ENCODE results near the gene PGLYRP3. TPM values are rescaled to one million over a fixed set of nuclear protein-coding genes. Genes with fewer than 3 reads are reported as not detected.
A peak's percentile ranks its signal among the peaks of the same experiment; 100 is the strongest.

The PGLYRP3 gene
- total RNA-seq, 1 donor from 2014 or later, result not detected

- Mint-ChIP-seq H3K27ac (peak within 1 kb of the TSS; percentile 26), H3K4me1 (ENCODE audit: low read depth) (peaks cover 27% of the 10 kb centered on the region), H3K27me3 (ENCODE audit: insufficient read depth) (peaks cover 54% of the 10 kb centered on the region), H3K9me3 (no peaks in the 10 kb centered on the region), H3K4me3 (peak within 1 kb of the TSS; percentile 15), H3K36me3 (ENCODE audit: low read depth) (peaks cover 3% of the 10 kb centered on the region)
- DNase-seq (ENCODE audit: low spot score), result no peak
- intact Hi-C loops (cut with micrococcal nuclease), result no loop called here
Measured at GRCh38 chr1:153259387-153259786, 53.4 kb downstream of the PGLYRP3 start, which contains the start of gene LORICRIN. Gene LORICRIN (plus strand): TSS chr1:153259687. CDS start chr1:153260950, 1,263 bp downstream.

- Mint-ChIP-seq H3K4me3 (no peak overlapping the region), H3K4me1 (ENCODE audit: low read depth) (peaks cover 6% of the 10 kb centered on the region), H3K9me3 (no peaks in the 10 kb centered on the region), H3K27me3 (ENCODE audit: insufficient read depth) (peaks cover 12% of the 10 kb centered on the region), H3K27ac (no peak overlapping the region), H3K36me3 (ENCODE audit: low read depth) (no peaks in the 10 kb centered on the region)
- DNase-seq (ENCODE audit: low spot score), result no peak
- intact Hi-C loops (cut with micrococcal nuclease), result no loop called here
Measured at GRCh38 chr1:153253693-153254092, 59.1 kb downstream of the PGLYRP3 start.

- DNase-seq (ENCODE audit: low spot score), result no peak
- Mint-ChIP-seq H3K27me3 (ENCODE audit: insufficient read depth) (peaks cover 9% of the 10 kb centered on the region), H3K27ac (no peak overlapping the region), H3K36me3 (ENCODE audit: low read depth) (no peaks in the 10 kb centered on the region), H3K9me3 (no peaks in the 10 kb centered on the region), H3K4me1 (ENCODE audit: low read depth) (peaks cover 6% of the 10 kb centered on the region), H3K4me3 (no peak overlapping the region)
- intact Hi-C loops (cut with micrococcal nuclease), result no loop called here
Measured at GRCh38 chr1:153253076-153253475, 59.7 kb downstream of the PGLYRP3 start.

GRCh38 chr1:153251988-153252387 is 60.8 kb downstream of the PGLYRP3 start:
- intact Hi-C loops (cut with micrococcal nuclease), result no loop called here
- peaks cover 6% of the 10 kb centered on the region for H3K4me1 Mint-ChIP-seq (ENCODE audit: low read depth)

GRCh38 chr1:153251562-153251961 is 61.2 kb downstream of the PGLYRP3 start:
- intact Hi-C loops (cut with micrococcal nuclease), result no loop called here
- peaks cover 6% of the 10 kb centered on the region for H3K4me1 Mint-ChIP-seq (ENCODE audit: low read depth)
- H3K9me3 Mint-ChIP-seq, result no peaks in the 10 kb centered on the region
- no peak overlapping the region for H3K4me3 Mint-ChIP-seq
- peaks cover 13% of the 10 kb centered on the region for H3K27me3 Mint-ChIP-seq (ENCODE audit: insufficient read depth)
- no peaks in the 10 kb centered on the region for H3K36me3 Mint-ChIP-seq (ENCODE audit: low read depth)
- H3K27ac Mint-ChIP-seq, result no peak overlapping the region
- DNase-seq (ENCODE audit: low spot score), result no peak

More at GRCh38 chr1:153251988-153252387, 60.8 kb downstream of the PGLYRP3 start:
- DNase-seq (ENCODE audit: low spot score), result no peak
- Mint-ChIP-seq H3K27ac (no peak overlapping the region), H3K4me3 (no peak overlapping the region), H3K27me3 (ENCODE audit: insufficient read depth) (peaks cover 13% of the 10 kb centered on the region), H3K9me3 (no peaks in the 10 kb centered on the region), H3K36me3 (ENCODE audit: low read depth) (no peaks in the 10 kb centered on the region)

- no peak for DNase-seq (ENCODE audit: low spot score)
- no peaks in the 10 kb centered on the region for H3K9me3 Mint-ChIP-seq
- H3K4me3 Mint-ChIP-seq, result no peak overlapping the region
- no peak overlapping the region for H3K27ac Mint-ChIP-seq
- H3K4me1 Mint-ChIP-seq (ENCODE audit: low read depth), result peaks cover 6% of the 10 kb centered on the region
- H3K27me3 Mint-ChIP-seq (ENCODE audit: insufficient read depth), result peaks cover 12% of the 10 kb centered on the region
- intact Hi-C loops (cut with micrococcal nuclease), result no loop called here
- no peaks in the 10 kb centered on the region for H3K36me3 Mint-ChIP-seq (ENCODE audit: low read depth)
Measured at GRCh38 chr1:153251087-153251486, 61.7 kb downstream of the PGLYRP3 start.

- Mint-ChIP-seq H3K27me3 (ENCODE audit: insufficient read depth) (peaks cover 10% of the 10 kb centered on the region), H3K4me1 (ENCODE audit: low read depth) (peaks cover 6% of the 10 kb centered on the region), H3K4me3 (no peak overlapping the region), H3K27ac (no peak overlapping the region), H3K9me3 (no peaks in the 10 kb centered on the region), H3K36me3 (ENCODE audit: low read depth) (no peaks in the 10 kb centered on the region)
- intact Hi-C loops (cut with micrococcal nuclease), result no loop called here
- no peak for DNase-seq (ENCODE audit: low spot score)
Measured at GRCh38 chr1:153250166-153250565, 62.6 kb downstream of the PGLYRP3 start.

- Mint-ChIP-seq H3K27ac (no peak overlapping the region), H3K27me3 (ENCODE audit: insufficient read depth) (peaks cover 13% of the 10 kb centered on the region), H3K9me3 (peaks cover 6% of the 10 kb centered on the region), H3K4me1 (ENCODE audit: low read depth) (no peaks in the 10 kb centered on the region), H3K4me3 (no peak overlapping the region), H3K36me3 (ENCODE audit: low read depth) (no peaks in the 10 kb centered on the region)
- intact Hi-C loops (cut with micrococcal nuclease), result no loop called here
- no peak for DNase-seq (ENCODE audit: low spot score)
Measured at GRCh38 chr1:153248176-153248879, 64.4 kb downstream of the PGLYRP3 start.

Other genes starting within 250 kb of the PGLYRP3 start
- gene SPRR2B, start 241.3 kb downstream of the PGLYRP3 start, total RNA-seq, result not detected in 2 replicates
- gene SPRR2E, start 218.4 kb downstream of the PGLYRP3 start, total RNA-seq, result not detected in 2 replicates
- not detected in 2 replicates for gene SPRR2F, start 199.4 kb downstream of the PGLYRP3 start, total RNA-seq
- not detected in 2 replicates for gene SPRR2G, start 162.1 kb downstream of the PGLYRP3 start, total RNA-seq
- gene LELP1, start 109.5 kb downstream of the PGLYRP3 start, total RNA-seq, result not detected in 2 replicates
- not detected in 2 replicates for gene PRR9, start 95.4 kb downstream of the PGLYRP3 start, total RNA-seq
- not detected in 2 replicates for gene LORICRIN, start 53.3 kb downstream of the PGLYRP3 start, total RNA-seq
- not detected in 2 replicates for gene PGLYRP4, start 35.9 kb upstream of the PGLYRP3 start, total RNA-seq
- gene S100A9, start 44.9 kb upstream of the PGLYRP3 start, total RNA-seq, result not detected in 2 replicates
- gene S100A12, start 62.7 kb upstream of the PGLYRP3 start, total RNA-seq, result not detected in 2 replicates
- not detected in 2 replicates for gene S100A8, start 78.1 kb upstream of the PGLYRP3 start, total RNA-seq
- gene S100A7A, start 103.6 kb upstream of the PGLYRP3 start, total RNA-seq, result not detected in 2 replicates
- gene S100A7, start 147.7 kb upstream of the PGLYRP3 start, total RNA-seq, result not detected in 2 replicates
- gene S100A6, start 223.0 kb upstream of the PGLYRP3 start, total RNA-seq, result 154 and 159 TPM in 2 replicates
- 1.3 and 1.6 TPM in 2 replicates for gene S100A5, start 228.0 kb upstream of the PGLYRP3 start, total RNA-seq
- gene S100A4, start 232.9 kb upstream of the PGLYRP3 start, total RNA-seq, result 165 and 167 TPM in 2 replicates
- not detected in 2 replicates for gene S100A3, start 236.3 kb upstream of the PGLYRP3 start, total RNA-seq